Gastrocnemius medialis (tissue), 4 donors: ENCODE data around the gene ZNF362. TPM values are rescaled to one million over a fixed set of nuclear protein-coding genes. Genes with fewer than 3 reads are reported as not detected.

Experiments
- ATAC-seq, 2 donors: fragments of 150-250 bp; one replicate each; pipeline ENCODE4 v1.9.1; 2016
- DNase-seq, 2 donors: peaks; one replicate each; pipeline ENCODE4 v3.0.0-alpha.2; 2019
- H3K27ac ChIP-seq, 4 donors: fragments of 200-600 bp; sonication (generic); 1 replicate in 1 of 4; 2 replicates in 3 of 4; pipeline ENCODE4 v1.5.1; 2016 to 2018; ENCODE audit warnings: mild to moderate bottlenecking in 2 of 4, moderate library complexity in 1 of 4
- H3K27me3 ChIP-seq, 3 donors: fragments of 200-600 bp; sonication (generic) in 2 of 3; 1 replicate in 1 of 3; 2 replicates in 2 of 3; pipeline versions ENCODE4 v1.5.1 to v1.6.0; 2016 to 2019; ENCODE audit warnings: mild to moderate bottlenecking in 1 of 3, moderate library complexity in 1 of 3
- H3K36me3 ChIP-seq, 2 donors: fragments of 200-600 bp; sonication (generic) in 1 of 2; one replicate each; pipeline ENCODE4 v1.5.1; 2017 to 2018
- H3K4me1 ChIP-seq, 2 donors: fragments of 200-600 bp; sonication (generic) in 1 of 2; one replicate each; pipeline ENCODE4 v1.5.1; 2016 to 2017; ENCODE audit warnings: mild to moderate bottlenecking in 2 of 2
- H3K4me3 ChIP-seq, 4 donors: fragments of 200-600 bp; sonication (generic) in 3 of 4; 1 replicate in 1 of 4; 2 replicates in 3 of 4; pipeline ENCODE4 v1.5.1; 2016 to 2019; ENCODE audit warnings: mild to moderate bottlenecking in 2 of 4
- H3K9me3 ChIP-seq, 3 donors: fragments of 200-600 bp; sonication (generic) in 2 of 3; 1 replicate in 1 of 3; 2 replicates in 2 of 3; pipeline ENCODE4 v1.5.1; 2016 to 2019
- POLR2A ChIP-seq, 2 donors: fragments of 450-650 bp; IDR thresholded peaks; one replicate each; pipeline ENCODE4 v1.6.1; 2017; ENCODE audit warnings: antibody characterized with exemption in 2 of 2, mild to moderate bottlenecking in 2 of 2, moderate library complexity in 2 of 2
- in situ Hi-C, 4 donors: fragments of 200-750 bp; cut with MboI; loops; one replicate each; pipeline versions ENCODE4 v1.15.0 to v1.8.0; 2017; ENCODE audit warnings: low sequenced_read_pairs in 4 of 4
- intact Hi-C: fragments of 100-400 bp; cut with DNase I; formaldehyde crosslinking; loops from one replicate; pipeline ENCODE4 v1.15.1; 2023; ENCODE audit warnings: low total_unique reads
- total RNA-seq, 4 donors: library from RNA; depleted of rRNA; stranded (reverse); fragments of >200 nt; gene quantifications; one replicate each; pipeline versions ENCODE4 v1.1.0 to v1.2.3, GENCODE V29; 2016
- TF ChIP-seq, protein P1 (sequence below), 5 experiments: fragments of 450-650 bp in 3 of 5; fragments of 200-600 bp in 2 of 5; sonication (generic) in 2 of 5; IDR thresholded peaks in 4 of 5; conservative IDR thresholded peaks in 1 of 5; 1 replicate in 4 of 5; 2 replicates in 1 of 5; pipeline ENCODE4 v1.5.1; 2016 to 2019; ENCODE audit warnings: antibody characterized with exemption in 5 of 5, mild to moderate bottlenecking in 3 of 5, moderate library complexity in 3 of 5

The ZNF362 gene
- total RNA-seq, 4 donors from 2014 or later = 6.4 to 19.2 (median 17.7) TPM

DNA sequence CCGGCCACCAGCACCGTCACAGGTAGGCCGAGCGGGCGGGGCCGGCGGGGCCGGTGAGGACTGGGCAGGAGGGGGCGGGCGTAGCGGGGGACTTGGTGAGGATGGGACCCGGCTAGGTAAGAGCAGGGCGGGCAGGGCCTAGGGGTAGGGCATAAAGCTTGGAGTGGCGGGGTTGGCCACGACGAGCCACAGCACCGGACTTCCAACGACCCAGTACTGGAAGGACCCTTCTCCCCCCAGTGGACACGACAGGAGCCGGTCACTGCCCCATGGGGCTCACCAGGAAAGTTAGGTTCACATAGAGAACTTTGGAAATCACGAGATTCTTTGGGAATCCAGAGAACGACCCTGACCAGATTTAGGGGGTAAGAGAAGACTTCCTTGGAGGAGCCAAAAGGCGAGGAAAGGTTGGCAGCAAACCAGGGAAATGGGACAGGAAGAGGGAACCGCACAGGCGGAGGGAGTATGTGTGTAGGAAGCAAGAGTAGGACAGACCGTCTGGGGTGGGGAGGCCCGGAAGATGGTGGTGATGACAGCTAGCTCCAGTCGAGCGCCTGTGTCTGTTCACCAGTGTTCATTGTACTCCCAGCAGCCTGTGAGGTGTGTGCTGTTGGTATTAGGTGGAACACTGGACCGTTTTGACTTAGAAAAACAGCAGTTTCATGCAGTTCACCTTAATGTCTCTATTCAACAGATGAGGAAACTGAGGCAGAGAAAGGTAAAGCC, 20.4 kb downstream of the ZNF362 start:
- peaks cover 0 to 43% of the 10 kb centered on the region in 2 donors for H3K36me3 ChIP-seq
- H3K4me1 ChIP-seq = no peaks in the 10 kb centered on the region
- no peaks in the 10 kb centered on the region for H3K9me3 ChIP-seq
- ATAC-seq (no peak), DNase-seq (no peak)
- H3K4me3 ChIP-seq = no peak overlapping the region
- intact Hi-C loops = no loop called here
- TF ChIP-seq, protein P1, sequence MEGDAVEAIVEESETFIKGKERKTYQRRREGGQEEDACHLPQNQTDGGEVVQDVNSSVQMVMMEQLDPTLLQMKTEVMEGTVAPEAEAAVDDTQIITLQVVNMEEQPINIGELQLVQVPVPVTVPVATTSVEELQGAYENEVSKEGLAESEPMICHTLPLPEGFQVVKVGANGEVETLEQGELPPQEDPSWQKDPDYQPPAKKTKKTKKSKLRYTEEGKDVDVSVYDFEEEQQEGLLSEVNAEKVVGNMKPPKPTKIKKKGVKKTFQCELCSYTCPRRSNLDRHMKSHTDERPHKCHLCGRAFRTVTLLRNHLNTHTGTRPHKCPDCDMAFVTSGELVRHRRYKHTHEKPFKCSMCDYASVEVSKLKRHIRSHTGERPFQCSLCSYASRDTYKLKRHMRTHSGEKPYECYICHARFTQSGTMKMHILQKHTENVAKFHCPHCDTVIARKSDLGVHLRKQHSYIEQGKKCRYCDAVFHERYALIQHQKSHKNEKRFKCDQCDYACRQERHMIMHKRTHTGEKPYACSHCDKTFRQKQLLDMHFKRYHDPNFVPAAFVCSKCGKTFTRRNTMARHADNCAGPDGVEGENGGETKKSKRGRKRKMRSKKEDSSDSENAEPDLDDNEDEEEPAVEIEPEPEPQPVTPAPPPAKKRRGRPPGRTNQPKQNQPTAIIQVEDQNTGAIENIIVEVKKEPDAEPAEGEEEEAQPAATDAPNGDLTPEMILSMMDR (IDR thresholded peaks at IDR 0.05 in 4 of 5, conservative IDR thresholded peaks at IDR 0.05 in 1 of 5) = no peak
- TF ChIP-seq POLR2A (IDR thresholded peaks at IDR 0.05) = no peak
- in situ Hi-C loops = no loop called here
- H3K27ac ChIP-seq = no peak overlapping the region
- H3K27me3 ChIP-seq = no peaks in the 10 kb centered on the region

DNA sequence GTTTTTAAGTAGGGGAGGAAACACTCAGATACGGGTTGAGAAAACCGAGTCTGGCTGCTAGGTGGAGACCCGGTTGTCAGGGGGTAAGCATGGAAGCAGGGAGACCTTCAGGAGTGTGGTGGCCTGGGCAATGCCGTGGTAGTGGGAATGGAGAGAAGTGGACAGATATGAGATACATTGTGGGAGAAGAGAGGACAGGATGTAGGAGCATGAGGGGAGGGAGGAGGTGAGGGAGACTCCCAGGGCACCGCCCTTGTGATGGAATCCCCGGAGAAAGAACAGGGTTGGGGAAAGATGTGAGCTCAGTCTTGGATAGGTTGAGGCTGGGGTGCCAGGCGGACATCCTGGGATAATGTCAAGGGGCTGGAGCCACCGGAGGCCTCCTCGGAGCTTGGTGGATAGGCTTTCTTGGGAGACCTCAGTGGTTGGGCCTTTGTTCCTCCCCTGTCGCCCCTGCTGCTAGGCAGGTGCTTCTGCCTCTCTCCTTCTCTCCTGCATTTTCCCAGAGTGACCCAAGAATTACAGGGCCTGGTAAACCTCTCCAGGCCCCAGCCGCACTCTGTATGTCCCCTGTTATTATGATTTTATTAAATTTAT, 21.3 kb downstream of the ZNF362 start:
- no peak for TF ChIP-seq POLR2A (IDR thresholded peaks at IDR 0.05)
- TF ChIP-seq, protein P1 (IDR thresholded peaks at IDR 0.05 in 4 of 5, conservative IDR thresholded peaks at IDR 0.05 in 1 of 5) = no peak
- H3K4me1 ChIP-seq = no peaks in the 10 kb centered on the region
- DNase-seq = no peak
- no peak overlapping the region for H3K27ac ChIP-seq
- no peak for ATAC-seq
- no peaks in the 10 kb centered on the region for H3K27me3 ChIP-seq
- H3K36me3 ChIP-seq = peaks cover 0 to 49% of the 10 kb centered on the region in 2 donors
- no peak overlapping the region for H3K4me3 ChIP-seq
- intact Hi-C loops = no loop called here
- in situ Hi-C loops = no loop called here
- H3K9me3 ChIP-seq = no peaks in the 10 kb centered on the region

DNA sequence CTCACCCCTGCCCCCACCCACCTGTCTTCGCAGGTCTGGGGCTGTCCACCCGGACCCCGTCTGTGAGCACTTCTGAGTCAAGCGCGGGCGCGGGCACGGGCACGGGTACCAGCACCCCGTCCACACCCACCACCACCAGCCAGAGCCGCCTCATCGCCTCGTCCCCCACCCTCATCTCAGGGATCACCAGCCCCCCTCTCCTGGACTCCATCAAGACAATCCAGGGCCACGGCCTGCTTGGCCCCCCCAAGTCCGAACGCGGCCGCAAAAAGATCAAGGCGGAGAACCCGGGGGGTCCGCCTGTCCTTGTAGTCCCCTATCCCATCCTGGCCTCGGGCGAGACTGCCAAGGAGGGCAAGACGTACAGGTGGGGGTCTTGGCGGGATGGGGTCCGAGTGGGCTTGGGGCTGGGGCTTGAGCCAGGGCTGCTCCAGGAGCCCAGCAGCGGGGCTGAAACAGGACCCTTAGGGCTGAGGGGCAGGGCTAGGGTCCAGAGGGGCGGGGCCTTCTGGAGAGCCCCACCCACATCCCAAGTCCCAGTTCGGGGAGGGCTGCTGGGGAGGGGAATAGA, 23.9 kb downstream of the ZNF362 start:
- H3K27me3 ChIP-seq = no peaks in the 10 kb centered on the region
- no peak overlapping the region for H3K4me3 ChIP-seq
- DNase-seq (no peak), ATAC-seq (no peak)
- H3K36me3 ChIP-seq = peaks cover 0 to 57% of the 10 kb centered on the region in 2 donors
- no peaks in the 10 kb centered on the region for H3K4me1 ChIP-seq
- intact Hi-C loops = no loop called here
- no peaks in the 10 kb centered on the region for H3K9me3 ChIP-seq
- no peak overlapping the region for H3K27ac ChIP-seq
- TF ChIP-seq, protein P1 (IDR thresholded peaks at IDR 0.05 in 4 of 5, conservative IDR thresholded peaks at IDR 0.05 in 1 of 5) = no peak
- TF ChIP-seq POLR2A (IDR thresholded peaks at IDR 0.05) = no peak
- in situ Hi-C loops = no loop called here

DNA sequence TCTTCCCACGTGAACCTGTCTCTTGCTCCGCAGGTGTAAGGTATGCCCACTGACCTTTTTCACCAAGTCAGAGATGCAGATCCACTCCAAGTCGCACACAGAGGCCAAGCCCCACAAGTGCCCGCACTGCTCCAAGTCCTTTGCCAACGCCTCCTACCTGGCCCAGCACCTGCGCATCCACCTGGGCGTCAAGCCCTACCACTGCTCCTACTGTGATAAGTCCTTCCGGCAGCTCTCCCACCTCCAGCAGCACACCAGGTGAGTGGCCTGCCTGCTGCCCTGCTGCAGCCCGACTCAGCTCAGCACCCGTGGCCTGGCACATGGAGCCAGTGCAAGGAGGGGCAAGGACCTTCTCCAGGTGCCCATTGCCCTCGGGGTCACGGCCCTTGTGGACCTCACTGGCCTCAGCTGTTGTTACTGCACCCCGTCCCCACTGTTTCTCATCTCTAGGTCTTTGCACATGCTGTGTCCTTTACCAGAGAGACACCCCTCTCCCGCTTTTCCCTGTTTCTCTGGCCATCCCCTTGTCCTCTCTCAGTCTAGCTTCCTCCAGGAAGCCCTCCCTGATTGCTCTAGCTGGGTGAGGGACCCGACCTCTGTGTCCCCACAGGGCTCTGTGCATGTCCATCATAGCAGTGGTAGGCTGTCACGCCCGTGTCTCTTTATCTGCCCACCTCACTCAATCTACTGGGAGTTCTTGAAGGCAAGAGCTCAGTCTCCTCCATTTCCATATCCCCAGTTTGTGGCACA, 25.4 kb downstream of the ZNF362 start:
- Histone ChIP-seq H3K36me3 (peaks cover 0 to 55% of the 10 kb centered on the region in 2 donors), H3K9me3 (no peaks in the 10 kb centered on the region), H3K4me3 (no peak overlapping the region), H3K27me3 (no peaks in the 10 kb centered on the region), H3K27ac (no peak overlapping the region), H3K4me1 (no peaks in the 10 kb centered on the region)
- ATAC-seq (no peak), DNase-seq (no peak)
- in situ Hi-C loops (no loop called here), intact Hi-C loops (no loop called here)
- TF ChIP-seq POLR2A (IDR thresholded peaks at IDR 0.05) = no peak
- TF ChIP-seq, protein P1 (IDR thresholded peaks at IDR 0.05 in 4 of 5, conservative IDR thresholded peaks at IDR 0.05 in 1 of 5) = no peak
